AML-193 (cell line): Measurements from ENCODE around the gene PTPN9.
"Not testable (repeated sequence)": the region's sequence is repeated elsewhere in the genome, so short reads cannot be mapped to it uniquely, and the experiment has no call there.

Experiments used
- DNase-seq, 2 experiments: peaks; one replicate each; lab custom pipeline; 2025; lab: John Stamatoyannopoulos, UW

PTPN9 gene

DNA sequence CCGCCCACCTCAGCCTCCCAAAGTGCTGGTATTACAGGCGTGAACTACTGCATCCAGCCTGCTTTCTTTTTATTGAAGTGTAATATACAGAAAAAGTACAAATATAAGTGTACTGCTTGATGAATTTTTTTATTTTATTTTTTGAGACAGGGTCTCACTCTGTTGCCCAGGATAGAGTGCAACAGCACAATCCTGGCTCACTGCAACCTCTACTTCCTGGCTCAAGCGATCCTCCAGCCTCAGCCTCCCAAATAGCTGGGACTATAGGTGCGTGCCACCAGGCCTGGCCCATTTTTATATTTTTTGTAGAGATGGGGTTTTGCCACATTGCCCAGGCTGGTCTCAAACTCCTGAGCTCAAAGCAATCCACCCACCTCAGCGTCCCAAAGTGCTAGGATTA, 3.8 kb upstream of the PTPN9 start:
- DNase-seq, result not testable (repeated sequence)

GRCh38 chr15:75578173-75578947, 755 bp downstream of the PTPN9 start:
- DNase-seq, result peak in 1 of 2 experiments; percentile 54

GRCh38 chr15:75577401-75578172, 1.5 kb downstream of the PTPN9 start:
- peak; percentile 10 to 23 for DNase-seq

GRCh38 chr15:75573648-75574384, 5.3 kb downstream of the PTPN9 start:
- DNase-seq, result no peak

GRCh38 chr15:75570126-75570845, 8.8 kb downstream of the PTPN9 start:
- no peak for DNase-seq

DNA sequence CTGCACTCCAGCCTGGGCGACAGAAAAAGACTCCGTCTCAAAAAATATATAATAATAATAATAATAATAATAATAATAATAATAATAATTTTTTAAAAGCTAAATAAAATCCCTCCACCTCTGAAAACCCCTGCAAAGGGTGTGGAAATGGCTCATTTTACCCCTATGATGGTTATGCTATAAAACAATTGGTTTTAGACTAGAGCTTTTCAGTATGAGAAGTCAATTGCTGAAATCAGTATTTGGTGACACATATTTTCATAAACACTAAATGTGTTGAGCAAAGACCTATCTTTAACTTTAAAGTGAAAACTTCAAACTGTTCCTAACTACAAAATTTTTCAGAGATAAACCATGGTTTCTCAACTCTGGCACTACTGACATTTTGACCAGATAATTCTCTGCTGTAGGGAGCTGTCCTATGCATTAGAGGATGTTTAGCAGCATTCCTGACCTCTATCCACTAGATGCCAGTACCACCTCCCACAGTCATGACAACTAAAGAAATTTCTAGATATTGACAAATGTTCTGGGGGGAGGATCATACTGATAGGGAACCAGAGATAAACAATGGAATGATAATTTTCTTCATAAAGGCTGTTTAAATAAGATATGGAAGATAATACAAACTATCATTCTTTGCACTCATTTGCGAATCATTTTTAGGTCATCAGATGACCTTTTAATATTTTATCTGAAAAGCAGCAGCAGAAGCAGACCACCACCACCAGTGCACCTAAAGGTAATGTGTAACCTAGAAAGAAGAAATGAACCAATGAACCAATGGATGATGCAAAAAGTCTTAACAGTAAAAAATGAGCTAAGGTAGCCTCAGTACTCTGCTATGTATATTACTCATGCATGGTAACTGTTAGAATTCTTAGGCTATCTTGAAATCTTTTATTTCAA, 13.8 kb downstream of the PTPN9 start:
- DNase-seq, result no peak

DNA sequence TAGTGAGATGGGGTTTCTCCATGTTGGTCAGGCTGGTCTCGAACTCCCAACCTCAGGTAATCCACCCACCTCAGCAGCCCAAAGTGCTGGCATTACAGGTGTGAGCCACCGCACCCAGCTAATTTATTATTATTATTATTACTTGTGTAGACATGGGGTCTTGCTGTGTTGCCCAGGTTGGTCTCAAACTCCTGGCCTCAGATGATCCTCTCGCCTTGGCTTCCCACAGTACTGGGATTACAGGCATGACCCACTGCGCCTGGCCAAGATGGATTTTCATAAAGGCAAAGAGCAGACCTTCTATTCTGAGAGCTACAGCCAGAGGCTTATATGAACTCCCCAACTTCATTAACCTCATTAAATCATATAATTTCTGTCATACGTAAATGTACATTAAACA, 17.2 kb downstream of the PTPN9 start:
- no peak for DNase-seq

- not testable (repeated sequence) for DNase-seq
These were observed 19.8 kb downstream of the PTPN9 start for GRCh38 chr15:75559360-75559759.

GRCh38 chr15:75558955-75559354, 20.2 kb downstream of the PTPN9 start:
- DNase-seq, result not testable (repeated sequence)

GRCh38 chr15:75554717-75555116, 24.4 kb downstream of the PTPN9 start:
- DNase-seq, result no peak

GRCh38 chr15:75553659-75554058, 25.5 kb downstream of the PTPN9 start:
- DNase-seq, result no peak

DNA sequence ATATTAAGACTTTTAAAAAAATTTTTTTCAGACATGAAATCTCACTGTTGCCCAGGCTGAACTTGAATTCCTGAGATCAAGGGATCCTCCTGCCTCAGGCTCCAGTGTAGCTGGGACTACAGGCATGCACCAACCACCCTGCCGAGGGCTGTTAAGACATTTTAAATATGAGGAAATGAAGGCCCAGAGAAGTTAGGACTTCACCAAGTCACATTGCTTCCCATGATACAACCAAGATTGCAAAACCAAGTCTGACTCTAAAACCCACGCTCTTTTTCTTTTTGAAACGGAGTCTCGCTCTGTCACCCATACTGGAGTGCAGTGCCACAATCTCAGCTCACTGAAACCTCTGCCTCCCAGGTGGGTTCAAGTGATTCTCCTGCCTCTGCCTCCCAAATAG, 28.0 kb downstream of the PTPN9 start:
- peak; percentile 59 to 61 for DNase-seq

- no peak for DNase-seq
These were observed 34.1 kb downstream of the PTPN9 start for GRCh38 chr15:75545064-75545463.

- no peak for DNase-seq
These were observed 34.8 kb downstream of the PTPN9 start for GRCh38 chr15:75544359-75544758.

DNA sequence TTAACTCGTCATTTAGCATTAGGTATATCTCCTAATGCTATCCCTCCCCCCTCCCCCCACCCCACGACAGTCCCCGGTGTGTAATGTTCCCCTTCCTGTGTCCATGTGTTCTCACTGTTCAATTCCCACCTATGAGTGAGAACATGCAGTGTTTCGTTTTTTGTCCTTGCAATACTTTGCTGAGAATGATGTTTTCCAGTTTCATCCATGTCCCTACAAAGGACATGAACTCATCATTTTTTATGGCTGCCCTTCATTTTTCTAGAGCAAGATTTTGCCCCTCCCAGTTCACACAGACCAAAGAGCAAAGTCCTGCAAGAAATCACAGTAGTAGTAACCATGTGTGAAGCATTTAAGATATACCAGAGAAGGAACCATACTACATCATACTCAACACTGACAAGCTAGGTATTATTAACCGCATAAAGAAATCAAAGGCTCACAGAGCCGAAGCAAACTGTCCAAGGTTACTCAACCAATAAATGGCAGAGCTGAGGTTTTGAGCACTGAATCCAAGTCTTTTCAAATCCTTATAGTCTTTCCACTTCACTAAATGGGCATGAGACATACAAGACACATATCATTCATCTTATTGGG, 36.1 kb downstream of the PTPN9 start:
- DNase-seq, result not testable (repeated sequence)

GRCh38 chr15:75542386-75542797, 36.7 kb downstream of the PTPN9 start:
- DNase-seq, result no peak

DNA sequence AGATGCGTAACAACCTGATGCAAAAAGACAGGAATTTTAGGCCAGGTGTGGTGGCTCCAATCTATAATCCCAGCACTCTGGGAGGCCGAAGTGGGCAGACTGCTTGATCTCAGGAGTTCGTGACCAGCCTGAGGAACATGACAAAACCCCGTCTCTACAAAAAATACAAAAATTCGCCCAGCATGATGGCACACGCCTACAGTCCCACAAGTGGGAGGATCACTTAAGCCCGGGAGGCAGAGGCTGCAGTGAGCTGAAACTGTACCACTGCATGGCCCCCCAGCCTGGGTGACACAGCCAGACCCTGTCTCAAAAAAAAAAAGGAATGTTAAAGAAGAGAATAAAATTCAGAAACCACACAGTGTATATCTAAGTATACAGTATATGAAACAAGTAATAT, 40.7 kb downstream of the PTPN9 start:
- DNase-seq, result no peak

- no peak for DNase-seq
These were observed 45.2 kb downstream of the PTPN9 start for GRCh38 chr15:75533945-75534344.

DNA sequence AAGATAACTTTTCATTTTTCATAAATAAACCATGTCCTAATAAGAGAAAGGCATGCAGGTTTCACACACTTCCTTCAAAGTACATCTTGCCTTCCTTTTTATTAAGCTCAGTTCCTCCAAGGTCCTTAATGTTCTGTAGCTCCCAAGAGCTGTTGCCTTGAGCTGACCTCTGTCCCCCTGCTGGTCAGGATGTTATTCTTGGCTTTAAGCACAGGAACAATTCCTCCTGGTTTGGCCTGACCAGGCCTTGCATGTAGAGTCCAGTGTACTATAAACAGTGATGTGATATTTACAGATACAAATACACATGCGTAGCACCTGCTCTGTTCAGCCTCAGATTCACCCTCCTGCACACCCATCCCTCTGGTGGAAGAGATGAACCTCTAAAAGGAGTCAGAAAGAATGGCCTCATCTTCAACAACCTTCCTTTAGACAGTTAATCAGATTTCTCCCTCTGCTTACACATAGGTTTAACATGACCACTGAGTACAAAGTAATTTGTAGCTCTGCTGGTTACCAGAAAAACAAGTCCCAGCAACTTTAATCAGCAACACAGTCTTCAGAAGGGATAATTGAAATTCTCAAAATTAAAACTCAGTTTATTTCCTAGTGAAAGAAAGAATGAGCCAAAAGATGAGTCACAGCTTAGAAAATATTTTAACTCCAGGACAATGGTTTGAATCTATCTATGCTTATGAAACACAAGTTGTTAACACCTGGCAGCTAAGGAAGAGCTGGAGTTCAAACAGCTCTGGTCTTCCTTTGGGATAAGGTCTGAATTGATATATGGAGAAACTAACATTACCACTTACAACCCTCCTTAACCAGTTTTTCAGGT, 46.5 kb downstream of the PTPN9 start:
- DNase-seq, result peak; percentile 48 to 54
